Stimulated activated CD4-positive, alpha-beta T cell treated with anti-CD3 and anti-CD28 coated beads, TNF-alpha, amount 100 ng/mL, for 48 hours (primary cell): ENCODE measurements around the gene HDAC9.

Experiments
- DNase-seq, 3 donors: peaks; one replicate each; pipeline ENCODE4 v3.0.0-alpha.2; 2020; ENCODE audit warnings: low read depth in 3 of 3

HDAC9 gene

DNA sequence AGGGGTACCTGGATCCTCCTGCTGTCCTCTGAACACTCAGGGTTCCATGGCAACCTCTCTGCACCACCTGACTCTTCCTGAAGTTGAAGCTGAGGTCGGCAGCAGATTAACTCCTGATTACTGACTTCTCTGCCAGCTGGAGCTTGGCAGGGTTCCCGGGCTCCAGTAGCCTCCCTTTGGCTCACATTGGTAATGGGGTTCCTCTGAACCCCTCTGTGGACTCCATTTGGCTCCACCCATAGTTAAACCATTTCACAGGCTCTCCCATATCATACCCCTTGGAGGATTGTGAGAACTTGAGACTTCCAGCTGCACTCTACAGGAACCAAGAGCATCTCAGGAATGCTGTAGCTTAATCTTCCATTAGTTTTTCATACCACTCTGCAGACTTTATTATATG is 292.5 kb downstream of the HDAC9 start:
- DNase-seq, result no peak

DNA sequence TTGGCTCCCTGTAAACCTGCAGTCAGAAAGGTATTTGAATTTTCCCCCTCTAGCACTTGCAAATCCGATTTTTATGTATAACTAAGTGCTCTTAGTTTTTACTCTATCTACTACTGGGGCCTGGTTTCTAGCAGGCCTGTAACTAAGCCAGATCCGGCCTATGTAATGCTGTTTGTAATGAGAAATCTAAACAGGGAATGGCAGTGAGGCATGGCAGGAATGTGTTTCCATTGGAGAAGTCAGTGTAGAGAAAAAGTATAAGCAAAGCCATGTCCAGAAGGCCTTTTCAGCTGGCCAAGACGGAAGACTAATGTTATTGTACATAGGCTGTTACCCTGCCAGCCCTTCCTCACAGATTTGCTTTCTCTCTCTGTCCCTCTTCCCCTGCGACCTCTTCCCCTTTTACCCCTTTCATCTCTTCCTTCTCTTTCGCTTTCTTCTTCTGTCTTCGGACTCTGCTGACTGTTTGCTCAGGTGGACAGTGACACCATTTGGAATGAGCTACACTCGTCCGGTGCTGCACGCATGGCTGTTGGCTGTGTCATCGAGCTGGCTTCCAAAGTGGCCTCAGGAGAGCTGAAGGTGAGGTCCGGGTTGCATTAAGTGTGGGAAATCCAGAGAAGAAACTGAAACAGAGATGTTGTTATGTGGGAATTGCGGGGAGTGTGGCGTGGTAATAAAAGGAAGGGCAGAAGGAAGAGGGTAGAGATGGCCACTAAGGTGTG is 297.5 kb downstream of the HDAC9 start:
- DNase-seq, result no peak

DNA sequence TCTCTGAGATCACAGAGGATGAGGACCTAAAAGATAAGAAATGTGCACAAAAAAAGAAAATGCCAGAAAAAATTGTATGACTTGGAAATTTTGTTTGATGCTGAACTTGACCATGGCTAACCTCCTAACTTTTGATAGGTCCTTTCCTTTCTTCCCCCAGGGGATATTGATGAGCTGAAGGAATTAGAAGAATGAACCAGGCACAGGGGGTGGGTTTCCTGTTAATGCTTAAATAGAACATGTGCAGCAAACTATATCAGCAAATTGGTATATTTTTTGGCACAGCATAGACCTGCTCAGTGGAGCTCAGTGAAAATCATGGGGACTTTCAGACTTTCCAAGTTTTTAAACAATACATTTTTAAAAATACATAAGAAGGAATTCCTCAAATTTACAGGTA is 300.7 kb downstream of the HDAC9 start:
- no peak for DNase-seq

DNA sequence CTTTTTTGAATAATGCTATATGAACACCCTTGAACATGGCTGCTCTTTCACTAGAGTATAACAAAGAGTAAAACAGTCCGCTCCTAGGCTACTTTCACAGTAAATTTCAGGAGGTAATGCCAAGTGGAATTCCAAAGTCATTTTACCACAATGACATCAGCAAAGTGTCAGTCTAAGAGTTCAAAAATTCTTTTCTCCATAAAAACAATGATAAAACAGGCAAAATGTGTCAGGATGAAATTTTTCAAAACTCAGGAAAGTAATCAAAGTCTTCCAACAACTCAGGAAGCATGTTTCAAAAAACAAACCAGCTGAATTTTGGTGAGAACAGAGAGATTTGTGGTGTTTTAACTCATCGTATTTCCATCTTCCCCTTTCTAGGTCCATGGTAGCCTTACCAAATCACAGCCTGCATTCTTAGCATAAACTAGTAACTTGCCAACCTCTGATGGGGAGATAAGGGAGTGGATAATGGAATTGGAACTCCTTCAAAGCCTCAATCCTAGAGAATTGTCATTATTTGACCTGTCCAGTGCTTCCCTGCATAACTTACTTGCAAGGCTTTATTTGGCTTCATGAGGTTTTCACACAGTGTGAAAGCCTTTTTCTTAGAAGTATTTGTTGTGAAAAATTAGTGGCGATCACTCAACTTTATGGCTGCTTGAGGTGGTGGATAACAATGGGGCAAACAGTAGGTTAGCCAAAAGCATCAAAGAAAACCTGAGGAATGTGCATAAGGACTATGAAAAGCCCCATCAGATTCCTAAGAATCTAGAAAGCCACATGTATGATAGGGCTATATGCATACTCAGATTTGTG is 302.7 kb downstream of the HDAC9 start:
- DNase-seq, result no peak

DNA sequence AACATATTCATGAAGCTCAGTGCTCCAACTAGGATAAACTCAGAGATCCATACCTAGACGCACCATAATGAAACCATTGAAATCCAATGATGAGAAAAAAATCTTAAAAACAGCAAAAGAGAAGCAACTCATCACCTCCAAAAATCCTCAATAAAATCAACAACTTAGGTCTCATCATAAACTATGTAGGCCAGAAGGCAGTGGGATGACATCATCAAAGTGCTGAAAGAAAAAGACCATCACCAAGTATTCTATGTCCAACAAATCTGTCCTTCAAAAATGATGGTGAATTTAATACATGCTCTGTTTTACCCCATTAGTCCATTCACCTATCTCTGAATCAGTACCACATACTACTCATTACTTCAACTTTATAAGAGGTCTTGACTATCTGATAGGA is 304.4 kb downstream of the HDAC9 start:
- DNase-seq, result no peak

DNA sequence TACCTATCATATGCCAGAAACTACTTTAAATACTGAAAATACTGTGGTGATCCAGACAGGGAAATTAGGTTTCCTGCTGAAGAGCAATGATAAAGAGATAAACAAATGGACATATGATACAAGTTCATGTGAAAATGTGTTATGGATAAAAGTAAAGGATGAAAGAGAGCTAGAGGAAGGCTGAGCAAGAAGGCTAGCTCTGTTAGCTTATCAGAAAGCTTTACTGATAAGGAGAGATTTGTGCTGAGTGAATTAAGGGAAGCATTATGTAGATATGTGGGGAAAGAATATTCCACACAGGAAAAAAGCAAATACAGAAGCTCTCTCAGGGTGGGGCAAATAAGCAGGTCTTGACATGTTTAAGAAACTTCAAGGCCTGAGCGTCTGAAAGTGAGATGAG is 308.4 kb downstream of the HDAC9 start:
- no peak for DNase-seq

DNA sequence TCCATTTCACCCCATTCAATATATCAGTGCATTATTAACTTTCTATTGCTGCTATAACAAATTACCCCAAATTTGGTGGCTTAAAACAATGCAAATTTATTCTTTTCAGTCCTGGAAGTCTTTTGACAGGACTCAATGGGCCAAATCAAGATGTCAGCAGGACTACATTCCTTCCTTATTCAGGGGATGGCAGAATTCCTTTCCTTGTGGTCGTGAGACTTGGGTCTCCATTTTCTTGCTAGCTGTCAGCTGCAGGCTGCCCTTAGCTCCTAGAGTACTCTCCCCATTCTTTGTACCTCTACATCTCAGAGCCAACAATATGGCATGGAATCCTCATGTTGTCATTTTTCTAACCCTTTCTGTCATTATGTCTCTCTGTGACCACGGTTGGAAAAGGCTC is 310.6 kb downstream of the HDAC9 start:
- no peak for DNase-seq

DNA sequence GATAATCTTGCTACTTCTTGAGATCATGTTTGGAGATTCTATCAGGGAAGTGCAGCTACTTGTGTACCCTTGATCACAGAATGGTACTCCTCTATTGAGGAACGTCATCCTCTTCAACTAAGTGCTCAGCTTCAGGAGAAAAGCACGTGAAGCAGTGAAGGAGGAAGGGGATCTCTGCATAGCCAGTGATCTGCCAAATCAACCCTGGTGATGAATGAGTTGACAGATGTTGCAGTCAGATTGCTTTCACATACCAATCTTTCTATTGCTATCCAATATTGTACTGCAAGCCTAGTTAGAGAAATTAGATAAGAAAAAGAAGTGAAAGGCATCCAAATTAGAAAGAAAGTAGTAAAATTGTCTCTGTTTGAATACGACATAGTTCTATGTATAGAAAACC is 312.5 kb downstream of the HDAC9 start:
- DNase-seq, result no peak

DNA sequence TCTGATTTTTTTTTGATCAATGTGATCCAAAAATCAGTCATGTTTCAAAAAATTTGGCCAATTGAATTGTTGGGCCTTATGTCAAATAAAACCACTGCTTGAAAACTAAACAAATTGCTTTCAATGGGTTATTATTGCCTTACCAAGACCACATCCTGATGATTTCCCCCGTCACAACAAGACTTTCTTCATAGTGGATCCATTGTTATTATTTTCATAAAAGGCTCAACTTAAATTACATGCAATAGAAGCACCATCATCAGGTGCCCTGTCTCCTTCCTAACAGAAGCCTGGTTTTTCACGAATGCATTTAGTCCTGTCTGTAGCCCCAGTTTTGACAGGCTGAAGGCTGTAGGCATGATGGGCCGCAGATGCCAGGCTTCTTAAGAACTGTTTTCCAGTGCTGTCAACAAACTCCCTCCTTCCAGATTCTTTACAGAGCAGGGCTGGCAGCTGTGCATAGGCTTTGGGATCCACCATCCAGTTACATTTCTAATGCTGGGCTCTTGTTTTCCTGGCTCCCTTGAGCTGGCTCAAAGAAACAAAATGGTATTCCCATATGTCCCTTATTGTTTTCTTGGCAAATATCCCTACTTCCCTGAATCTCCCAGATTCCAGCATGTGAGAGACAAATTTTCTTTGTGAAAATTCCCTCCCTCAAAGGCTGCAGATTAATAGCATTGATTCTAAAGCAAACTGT is 319.9 kb downstream of the HDAC9 start:
- no peak for DNase-seq

DNA sequence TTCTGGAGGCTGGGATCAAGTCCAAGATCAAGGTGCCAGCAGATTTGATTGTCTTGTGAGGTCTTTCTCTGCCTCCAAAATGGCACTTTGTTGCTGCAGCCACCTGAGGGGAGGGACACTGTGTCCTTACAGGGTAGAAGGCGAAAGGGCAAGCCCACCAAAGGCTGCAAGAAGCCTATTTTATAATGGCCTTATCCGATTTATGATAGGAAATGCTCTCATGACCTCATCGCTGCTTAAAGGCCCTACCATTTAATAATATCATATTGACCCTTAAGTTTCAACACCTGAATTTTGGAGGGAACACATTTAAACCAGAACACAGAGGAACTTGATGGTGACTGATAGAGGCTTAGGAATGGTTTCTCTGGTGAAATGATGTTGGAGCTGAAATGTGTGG is 325.4 kb downstream of the HDAC9 start:
- DNase-seq, result no peak

DNA sequence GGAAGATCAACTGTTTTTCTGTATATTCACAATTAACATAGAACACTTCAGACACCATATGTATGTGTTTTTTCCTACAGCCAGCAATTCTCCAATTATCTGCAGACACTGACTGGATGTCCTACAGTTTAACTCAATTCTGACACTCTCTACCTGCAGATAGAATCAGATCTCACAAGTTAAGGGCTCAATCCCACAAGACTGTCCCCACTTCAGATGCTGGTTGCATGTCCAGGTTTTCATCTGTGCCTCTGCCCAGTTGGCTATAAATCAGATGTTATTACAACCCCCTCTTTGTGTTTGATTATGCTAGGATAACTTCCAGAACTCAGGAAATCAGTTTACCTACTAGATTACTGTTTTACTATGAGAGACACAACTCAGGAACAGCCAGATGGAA is 326.0 kb downstream of the HDAC9 start:
- no peak for DNase-seq

DNA sequence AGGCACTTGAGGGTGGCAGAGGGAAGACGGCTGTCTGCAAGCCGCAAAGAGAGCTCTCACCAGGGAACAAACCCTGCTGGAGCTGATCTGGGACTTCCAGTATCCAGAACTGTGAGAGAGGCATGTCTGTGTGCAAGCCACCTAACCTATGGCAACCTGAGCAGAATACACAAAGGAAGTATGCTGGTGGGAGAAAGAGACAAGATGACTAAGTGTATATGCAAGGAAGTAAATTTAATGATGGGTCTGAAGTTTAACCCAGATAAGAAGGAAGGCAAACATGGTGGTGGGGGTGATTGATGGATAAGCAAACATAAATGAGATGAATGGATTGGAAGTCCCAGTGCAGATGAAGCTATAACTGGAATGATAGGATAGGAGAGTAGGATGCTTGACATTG is 328.6 kb downstream of the HDAC9 start:
- no peak for DNase-seq

DNA sequence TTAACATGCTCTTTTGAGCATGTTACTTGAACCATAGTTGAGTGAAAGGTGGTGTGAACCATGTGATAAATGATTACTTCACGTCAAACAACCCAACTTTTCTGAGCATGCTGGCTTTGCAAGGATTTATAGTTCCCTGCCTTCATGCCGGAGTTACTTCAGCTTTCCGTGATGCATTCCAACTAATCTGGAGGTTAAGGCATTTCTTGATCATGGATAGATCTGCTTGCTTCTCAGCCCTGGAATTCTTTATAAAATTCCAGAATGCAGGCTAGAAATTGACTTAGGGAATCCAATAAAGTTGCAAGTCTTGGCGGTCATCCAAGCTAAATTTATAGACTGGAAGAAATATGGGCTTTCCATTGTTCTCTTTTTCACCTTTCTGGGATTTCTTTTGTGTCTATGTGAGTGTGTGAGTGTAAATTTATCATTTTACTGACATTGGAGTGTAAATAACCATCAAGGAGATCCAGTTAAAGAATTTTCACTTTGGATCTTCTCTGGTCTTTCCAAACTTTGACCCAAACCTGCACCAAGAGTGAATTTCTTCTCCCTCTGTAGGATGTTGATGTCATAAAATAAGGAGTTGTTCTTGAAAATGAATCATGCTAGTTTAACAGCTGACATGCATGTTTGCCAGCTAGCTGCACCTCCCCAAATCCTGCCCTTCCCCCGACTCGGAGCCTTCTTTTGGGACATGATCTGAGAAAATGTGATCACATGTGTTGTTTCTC is 332.9 kb downstream of the HDAC9 start:
- no peak for DNase-seq

DNA sequence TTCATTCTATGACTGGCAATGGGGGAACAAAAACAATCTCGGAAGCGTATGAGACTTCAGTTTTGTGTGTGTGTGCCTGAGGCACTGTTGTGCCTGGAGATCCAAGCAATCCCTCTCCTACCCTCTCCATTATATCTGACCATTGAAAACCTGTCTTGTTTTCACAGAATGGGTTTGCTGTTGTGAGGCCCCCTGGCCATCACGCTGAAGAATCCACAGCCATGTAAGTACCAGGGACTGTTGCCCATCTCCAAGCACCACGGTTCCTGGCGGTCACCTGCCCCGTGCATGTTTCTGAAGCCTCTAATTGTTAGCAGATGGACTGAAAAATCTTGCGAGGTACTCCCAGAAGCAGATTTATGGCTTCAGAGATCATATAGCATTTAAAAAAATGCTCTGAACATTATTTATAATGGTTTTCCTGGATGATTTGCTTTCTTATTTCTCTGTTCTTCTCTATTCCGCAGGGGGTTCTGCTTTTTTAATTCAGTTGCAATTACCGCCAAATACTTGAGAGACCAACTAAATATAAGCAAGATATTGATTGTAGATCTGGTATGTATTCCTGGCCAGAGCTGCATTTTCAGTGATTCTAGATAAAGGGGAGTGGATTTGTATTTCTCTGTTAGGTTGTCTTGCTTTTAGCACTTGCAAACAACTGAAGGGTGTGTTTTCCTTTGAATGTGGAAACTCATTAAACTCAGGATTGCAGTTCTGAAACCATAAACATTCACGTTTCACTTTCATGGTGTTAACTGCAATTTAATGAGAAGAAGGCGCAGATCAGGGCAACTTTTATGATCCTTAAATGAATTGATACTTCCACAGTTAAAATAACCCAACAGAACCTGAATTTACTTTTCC is 333.7 kb downstream of the HDAC9 start:
- no peak for DNase-seq

DNA sequence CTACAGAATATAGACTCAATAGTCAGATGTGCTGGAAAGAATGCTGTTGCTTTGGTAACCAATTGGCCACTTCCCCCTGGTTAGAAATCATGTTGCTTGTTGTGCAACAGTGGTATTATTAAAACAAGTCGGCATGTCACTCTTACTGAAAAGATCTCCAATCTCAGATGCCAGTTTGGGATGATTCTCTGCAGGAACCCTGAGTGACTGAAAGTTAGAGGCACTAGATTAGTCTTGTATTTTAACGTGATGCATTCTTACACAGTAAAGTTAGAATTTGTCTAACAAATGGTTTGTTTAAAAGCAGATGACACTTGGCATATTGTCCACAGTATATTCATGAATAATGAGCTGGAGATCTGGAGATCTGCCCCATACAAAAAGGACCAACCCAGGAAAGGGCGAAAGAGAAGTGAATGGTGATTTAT is 334.3 kb downstream of the HDAC9 start:
- DNase-seq, result no peak

DNA sequence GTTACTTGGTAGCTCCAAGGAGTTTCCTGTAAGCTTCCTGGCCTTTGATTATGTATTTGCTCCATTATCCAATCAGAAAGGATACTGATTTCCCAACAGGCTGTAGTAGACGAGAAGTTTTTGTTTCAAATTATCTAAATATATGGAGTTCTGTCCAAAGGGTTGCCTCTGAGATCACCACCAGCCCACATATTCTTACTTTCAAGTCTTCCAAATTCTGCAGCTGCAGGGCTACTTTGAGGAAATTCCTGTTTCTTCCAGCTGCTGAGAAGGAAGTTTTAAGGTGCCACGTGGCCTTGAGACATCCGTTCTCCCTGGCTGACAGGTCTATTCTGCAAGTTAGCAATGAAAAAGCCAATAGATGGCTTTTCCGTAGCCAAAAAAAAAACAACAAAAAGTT is 335.9 kb downstream of the HDAC9 start:
- no peak for DNase-seq

DNA sequence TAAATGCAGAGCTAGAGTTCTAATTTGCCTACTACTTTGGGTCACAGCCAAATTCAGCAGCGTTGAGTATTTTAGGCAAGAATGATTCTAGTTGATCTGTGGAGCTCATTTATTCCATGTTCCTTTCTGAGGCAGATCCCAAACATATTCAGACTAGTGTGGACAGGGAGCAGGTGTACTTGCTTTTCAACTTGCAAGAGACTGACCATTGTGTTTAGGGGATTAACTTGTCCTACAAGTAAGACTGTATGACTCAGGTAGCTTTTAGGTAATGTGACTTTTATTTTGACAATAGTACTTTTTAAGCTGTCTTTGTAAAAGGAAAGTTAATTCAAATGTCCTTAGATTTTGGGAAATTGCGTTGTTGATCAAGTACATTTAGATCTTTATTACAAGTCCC is 336.4 kb downstream of the HDAC9 start:
- no peak for DNase-seq

DNA sequence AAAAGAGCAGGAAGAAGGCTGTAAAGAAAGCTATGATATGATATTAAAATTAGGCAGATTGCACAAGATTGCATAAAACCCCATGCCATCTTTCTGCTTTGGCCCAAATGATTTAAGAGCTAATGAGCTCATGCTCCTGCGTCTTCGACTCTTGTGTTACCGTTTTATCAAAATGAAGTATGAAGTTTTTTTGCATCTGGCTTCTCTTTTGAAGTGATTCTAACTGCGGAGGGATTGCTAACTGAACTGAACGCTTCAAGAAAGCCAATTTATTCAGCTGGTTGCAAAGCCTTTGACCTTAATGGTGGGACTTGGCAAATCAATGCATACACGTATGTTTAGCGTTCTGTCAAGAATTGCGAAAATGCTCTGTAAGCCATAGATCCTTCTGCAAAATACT is 339.0 kb downstream of the HDAC9 start:
- DNase-seq, result no peak

DNA sequence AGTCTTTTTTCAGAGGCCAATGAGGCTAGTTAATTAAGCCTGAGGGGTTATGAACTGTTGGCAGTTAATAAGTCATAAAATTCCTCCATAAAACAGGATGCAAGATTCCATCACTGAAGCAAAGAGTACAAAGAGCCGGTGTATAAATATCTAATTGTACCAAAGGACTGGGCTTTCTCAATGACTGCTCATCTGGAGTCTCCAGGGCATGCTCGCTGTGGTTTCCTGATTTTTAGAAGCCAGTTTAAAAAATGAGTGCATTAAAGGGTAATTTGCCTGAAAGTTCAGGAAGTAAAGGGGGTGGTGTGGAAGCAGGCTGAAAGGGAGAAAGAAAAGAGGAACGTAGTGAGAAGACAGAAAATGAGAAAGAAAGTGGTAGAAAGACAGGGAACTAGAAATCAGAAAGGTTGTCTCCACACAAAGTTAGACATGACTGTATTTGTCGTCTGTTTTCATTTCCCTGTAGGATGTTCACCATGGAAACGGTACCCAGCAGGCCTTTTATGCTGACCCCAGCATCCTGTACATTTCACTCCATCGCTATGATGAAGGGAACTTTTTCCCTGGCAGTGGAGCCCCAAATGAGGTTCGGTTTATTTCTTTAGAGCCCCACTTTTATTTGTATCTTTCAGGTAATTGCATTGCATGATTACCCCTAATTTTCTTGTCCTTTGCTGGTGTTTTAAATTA is 339.6 kb downstream of the HDAC9 start:
- DNase-seq, result no peak

DNA sequence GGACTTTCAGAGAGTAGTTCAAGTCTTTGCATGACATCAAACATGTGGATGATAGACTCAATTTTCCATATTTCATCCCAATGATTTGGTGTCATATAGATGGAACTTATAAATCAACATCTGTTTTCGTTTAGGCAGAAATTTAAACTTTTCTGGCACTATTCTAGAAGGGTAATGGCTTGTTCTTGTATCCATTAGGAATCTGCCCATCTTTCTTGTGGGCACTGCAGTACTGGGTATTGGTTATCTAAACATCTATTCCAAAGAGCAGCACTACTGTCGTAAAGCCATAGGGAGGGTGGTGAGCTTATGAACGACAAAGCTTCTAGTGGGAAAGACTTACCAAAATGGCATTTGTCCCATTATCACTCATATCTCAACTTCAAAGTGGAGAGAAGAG is 348.4 kb downstream of the HDAC9 start:
- no peak for DNase-seq

DNA sequence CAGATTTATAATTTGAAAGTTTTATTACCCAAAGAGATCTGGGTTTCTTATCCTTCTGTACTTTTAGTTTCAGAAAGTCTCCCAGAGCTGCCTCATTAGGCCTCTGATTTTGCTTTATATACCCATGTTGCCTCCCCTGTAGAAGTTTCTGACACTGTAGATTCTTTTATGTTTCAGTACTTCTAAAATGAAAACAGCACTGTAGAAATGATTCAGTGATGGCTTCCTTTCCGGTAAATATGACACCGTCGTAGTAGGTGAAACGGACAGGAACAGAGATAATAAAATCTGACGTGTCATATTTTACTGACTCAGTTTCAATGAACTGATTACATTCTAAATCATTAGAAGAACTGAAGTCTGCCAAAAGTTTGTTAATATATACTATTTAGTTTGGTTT is 349.2 kb downstream of the HDAC9 start:
- no peak for DNase-seq
